Esophagus muscularis mucosa (tissue), 4 donors: ENCODE data around the gene BBS7.

Experiments used
- CTCF ChIP-seq, 3 experiments: fragments of 200-600 bp in 2 of 3; fragments of 450-650 bp in 1 of 3; sonication (generic) in 2 of 3; IDR thresholded peaks; one replicate each; pipeline ENCODE4 v1.5.1; 2017 to 2019; ENCODE audit warnings: antibody characterized with exemption in 3 of 3, mild to moderate bottlenecking in 2 of 3, moderate library complexity in 1 of 3
- EP300 ChIP-seq: sonication (generic); formaldehyde crosslinking; IDR thresholded peaks from one replicate; pipeline ENCODE4 v1.6.1; 2017; ENCODE audit warnings: antibody characterized with exemption
- POLR2A ChIP-seq: fragments of 450-650 bp; IDR thresholded peaks from one replicate; pipeline ENCODE4 v1.6.1; 2017; ENCODE audit warnings: antibody characterized with exemption, moderate library complexity, mild to moderate bottlenecking, low read depth
- POLR2AphosphoS5 ChIP-seq, 2 donors: sonication (generic); formaldehyde crosslinking; IDR thresholded peaks; one replicate each; pipeline ENCODE4 v1.6.1; 2017; ENCODE audit warnings: antibody characterized with exemption in 2 of 2

GRCh38 chr4:121875652-121876051 is 5.4 kb upstream of the BBS7 start:
- TF ChIP-seq CTCF (IDR thresholded peaks at IDR 0.05), result no peak
- TF ChIP-seq POLR2A, result no peak
- no peak for TF ChIP-seq POLR2AphosphoS5 (IDR thresholded peaks at IDR 0.05)
- TF ChIP-seq EP300, result no peak
